Effector memory CD8-positive, alpha-beta T cell (primary cell): Measurements from ENCODE around the gene CCNQ.

Source experiments
- ATAC-seq: fragments of 150-1000 bp; cut with Tn5 transposase; replicated peaks from 2 replicates; pipeline ENCODE4 v1.10.0; 2021; ENCODE audit warnings: mild to moderate bottlenecking, moderate library complexity
- DNase-seq, 3 experiments: peaks; one replicate each; pipeline ENCODE4 v3.0.0; 2021
- H3K27ac Mint-ChIP-seq, 2 donors: one replicate each; pipeline ENCODE4 v1.8.0; 2022; ENCODE audit warnings: mild to moderate bottlenecking in 2 of 2, mixed read lengths in 2 of 2, moderate library complexity in 2 of 2
- H3K27me3 Mint-ChIP-seq, 2 donors: one replicate each; pipeline ENCODE4 v1.8.0; 2022; ENCODE audit warnings: mixed read lengths in 2 of 2
- H3K36me3 Mint-ChIP-seq: one replicate; pipeline ENCODE4 v1.8.0; 2022; ENCODE audit warnings: mild to moderate bottlenecking, moderate library complexity, mixed read lengths; ENCODE audit not compliant: insufficient read depth
- H3K4me1 Mint-ChIP-seq, 2 donors: one replicate each; pipeline ENCODE4 v1.8.0; 2022; ENCODE audit warnings: low read depth in 2 of 2, mixed read lengths in 2 of 2
- H3K4me3 Mint-ChIP-seq, 2 donors: one replicate each; pipeline ENCODE4 v1.8.0; 2022; ENCODE audit warnings: mild to moderate bottlenecking in 2 of 2, mixed read lengths in 2 of 2, moderate library complexity in 2 of 2
- H3K9me3 Mint-ChIP-seq, 2 donors: one replicate each; pipeline ENCODE4 v1.8.0; 2022; ENCODE audit warnings: mixed read lengths in 2 of 2

Gene CCNQ

DNA sequence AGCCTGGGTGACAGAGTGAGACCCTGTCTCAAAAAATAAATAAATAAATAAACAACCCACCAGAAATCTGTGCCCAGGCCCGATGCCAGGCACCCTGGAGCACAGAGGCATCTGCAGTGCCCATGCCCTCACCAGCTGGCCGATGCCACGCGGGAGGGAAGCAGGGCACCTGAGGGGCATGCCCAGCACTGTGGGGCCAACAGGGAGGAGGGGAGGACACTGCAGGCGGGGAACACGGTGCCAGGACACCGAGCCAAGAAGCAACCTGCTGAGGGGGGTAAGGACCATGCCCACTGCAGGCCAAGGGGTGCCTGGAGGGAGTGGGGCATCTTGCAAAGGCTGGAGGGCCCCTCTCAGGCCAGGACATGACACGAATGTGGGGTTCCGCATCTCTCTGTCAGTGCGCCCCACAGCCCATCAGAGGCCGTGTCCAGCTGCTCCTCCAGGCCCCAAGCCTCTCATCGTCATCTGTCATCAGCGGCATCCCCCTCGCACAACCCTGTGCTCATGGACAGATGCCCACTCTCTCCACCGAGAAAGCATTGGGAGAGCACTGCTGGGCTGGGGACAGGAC lies 34.8 kb upstream of the CCNQ start:
- H3K4me1 Mint-ChIP-seq = no peaks in the 10 kb centered on the region
- no peak overlapping the region for H3K4me3 Mint-ChIP-seq
- H3K36me3 Mint-ChIP-seq = no peaks in the 10 kb centered on the region
- peaks cover 0 to 9% of the 10 kb centered on the region in 2 donors for H3K27me3 Mint-ChIP-seq
- ATAC-seq = no peak
- H3K27ac Mint-ChIP-seq = no peak overlapping the region
- no peak for DNase-seq
- H3K9me3 Mint-ChIP-seq = no peaks in the 10 kb centered on the region

DNA sequence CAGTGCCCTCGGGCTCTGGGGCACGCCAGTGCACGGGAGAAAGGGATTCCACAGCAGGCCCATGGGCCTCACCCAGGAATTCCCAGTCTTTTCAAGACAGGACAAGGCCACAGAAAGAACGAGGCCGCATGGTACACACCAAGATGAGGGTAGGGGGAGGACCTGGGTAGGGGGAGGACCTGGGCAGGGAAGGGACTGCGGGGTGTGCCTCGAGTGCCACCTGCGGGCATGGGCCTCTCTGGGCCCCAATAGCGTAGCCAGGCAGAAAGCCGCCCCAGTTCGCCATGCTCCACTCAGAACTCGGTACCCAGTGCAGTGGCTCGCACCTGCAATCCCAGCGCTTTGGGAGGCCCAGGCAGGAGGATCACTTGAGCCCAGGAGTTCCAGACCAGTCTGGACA lies 34.1 kb upstream of the CCNQ start:
- ATAC-seq = no peak
- Mint-ChIP-seq H3K27ac (no peak overlapping the region), H3K9me3 (no peaks in the 10 kb centered on the region), H3K27me3 (peaks cover 0 to 9% of the 10 kb centered on the region in 2 donors), H3K4me3 (no peak overlapping the region), H3K36me3 (no peaks in the 10 kb centered on the region), H3K4me1 (no peaks in the 10 kb centered on the region)
- DNase-seq = no peak

DNA sequence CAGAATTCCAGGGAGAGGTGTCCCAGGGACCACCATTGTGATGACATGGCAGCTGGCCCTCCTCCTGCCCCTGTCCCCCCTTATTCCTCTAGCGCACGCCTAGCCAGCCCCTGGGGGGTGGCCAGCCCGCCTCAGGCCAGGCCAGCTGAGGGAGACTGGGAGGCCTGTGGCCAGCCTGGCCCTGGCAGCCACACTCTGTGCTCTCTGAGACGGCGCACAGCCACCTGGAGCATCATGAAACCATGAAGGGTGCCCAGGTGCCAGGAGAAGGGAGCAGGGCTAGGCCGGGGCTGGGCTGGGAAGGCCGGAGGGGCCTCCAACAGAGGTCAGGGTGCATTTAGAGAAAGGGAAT lies 33.6 kb upstream of the CCNQ start:
- Mint-ChIP-seq H3K27me3 (peaks cover 0 to 9% of the 10 kb centered on the region in 2 donors), H3K36me3 (no peaks in the 10 kb centered on the region), H3K4me1 (no peaks in the 10 kb centered on the region), H3K27ac (no peak overlapping the region), H3K9me3 (no peaks in the 10 kb centered on the region), H3K4me3 (no peak overlapping the region)
- no peak for DNase-seq
- ATAC-seq = no peak

DNA sequence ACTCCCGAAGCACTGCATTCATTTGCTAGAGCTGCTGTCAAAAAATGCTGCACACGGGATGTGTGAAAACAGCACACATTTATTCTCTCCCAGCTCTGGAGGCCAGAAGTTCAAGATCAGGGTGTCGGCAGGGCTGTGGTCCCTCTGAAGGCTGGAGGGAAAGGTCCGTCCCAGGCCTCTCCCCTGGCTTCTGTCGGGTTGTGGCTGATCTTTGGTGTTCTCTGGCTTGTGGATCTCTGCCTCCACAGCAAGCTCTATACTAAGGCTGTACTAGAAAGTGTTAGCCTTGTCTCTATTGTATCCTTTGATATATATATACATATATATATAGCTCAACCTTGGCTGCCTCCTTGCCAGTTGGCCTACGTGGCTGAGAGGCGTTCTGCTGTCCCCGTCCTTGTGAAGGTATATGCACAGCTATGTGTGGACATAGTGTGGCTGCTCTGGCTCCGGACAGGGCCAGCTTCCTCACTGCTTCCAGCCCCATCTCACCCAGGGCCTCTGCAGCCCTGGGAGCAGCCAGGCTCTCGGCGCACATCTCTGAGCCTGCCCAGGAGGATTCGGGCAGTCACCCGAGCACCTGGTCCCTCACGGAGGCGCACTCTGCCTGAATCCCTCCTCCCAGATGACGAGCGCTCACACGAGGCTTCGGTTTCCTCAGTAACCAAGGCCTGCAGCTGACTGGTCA lies 33.1 kb upstream of the CCNQ start:
- H3K36me3 Mint-ChIP-seq = no peaks in the 10 kb centered on the region
- DNase-seq (no peak), ATAC-seq (no peak)
- H3K9me3 Mint-ChIP-seq = no peaks in the 10 kb centered on the region
- peaks cover 0 to 9% of the 10 kb centered on the region in 2 donors for H3K27me3 Mint-ChIP-seq
- H3K27ac Mint-ChIP-seq = no peak overlapping the region
- H3K4me3 Mint-ChIP-seq = no peak overlapping the region
- H3K4me1 Mint-ChIP-seq = no peaks in the 10 kb centered on the region

DNA sequence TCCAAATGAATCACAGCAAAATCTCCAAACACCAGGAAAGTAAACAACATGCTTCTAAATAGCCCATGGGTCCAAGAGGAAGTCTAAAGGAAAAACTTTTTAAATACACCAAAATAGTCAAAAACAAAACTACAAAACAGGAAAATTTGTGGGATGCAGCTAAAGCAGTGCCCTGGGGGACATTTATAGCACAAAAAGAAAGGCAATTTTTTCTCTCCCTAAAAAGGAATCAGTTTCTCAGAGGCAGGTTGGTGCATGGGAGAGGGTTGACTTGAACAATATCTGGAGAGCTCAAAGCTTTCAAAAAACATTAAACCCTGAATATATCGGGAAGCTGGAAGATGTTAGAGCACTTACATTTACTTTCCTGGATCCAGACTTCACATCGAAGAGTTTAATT lies 32.4 kb upstream of the CCNQ start:
- no peak for ATAC-seq
- Mint-ChIP-seq H3K27me3 (peaks cover 0 to 9% of the 10 kb centered on the region in 2 donors), H3K27ac (no peak overlapping the region)

DNA sequence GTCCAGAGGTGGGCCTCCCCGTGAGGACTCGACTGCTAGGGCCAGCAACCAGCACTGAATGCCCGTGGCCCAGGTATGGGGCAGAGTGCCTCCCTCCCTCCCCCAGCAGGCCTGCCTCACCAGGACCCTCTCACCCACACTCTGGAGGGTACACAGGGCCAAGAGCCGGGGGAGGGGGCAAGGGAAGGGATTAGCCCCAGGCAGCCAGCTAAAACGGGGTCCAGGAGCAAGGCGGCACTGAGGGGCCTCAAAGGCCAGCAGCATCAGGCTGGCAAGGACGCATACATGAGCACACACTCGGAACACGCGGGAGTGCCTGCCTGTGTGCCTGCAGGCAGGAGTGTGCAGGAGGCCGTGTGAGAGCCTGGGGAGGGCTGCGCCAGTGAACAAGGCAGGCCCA lies 29.7 kb upstream of the CCNQ start:
- peaks cover 1 to 5% of the 10 kb centered on the region in 2 donors for H3K27me3 Mint-ChIP-seq

More for the DNA sequence above, 32.4 kb upstream of the CCNQ start:
- H3K9me3 Mint-ChIP-seq = no peaks in the 10 kb centered on the region
- no peaks in the 10 kb centered on the region for H3K36me3 Mint-ChIP-seq
- DNase-seq = no peak
- H3K4me3 Mint-ChIP-seq = no peak overlapping the region
- no peaks in the 10 kb centered on the region for H3K4me1 Mint-ChIP-seq

DNA sequence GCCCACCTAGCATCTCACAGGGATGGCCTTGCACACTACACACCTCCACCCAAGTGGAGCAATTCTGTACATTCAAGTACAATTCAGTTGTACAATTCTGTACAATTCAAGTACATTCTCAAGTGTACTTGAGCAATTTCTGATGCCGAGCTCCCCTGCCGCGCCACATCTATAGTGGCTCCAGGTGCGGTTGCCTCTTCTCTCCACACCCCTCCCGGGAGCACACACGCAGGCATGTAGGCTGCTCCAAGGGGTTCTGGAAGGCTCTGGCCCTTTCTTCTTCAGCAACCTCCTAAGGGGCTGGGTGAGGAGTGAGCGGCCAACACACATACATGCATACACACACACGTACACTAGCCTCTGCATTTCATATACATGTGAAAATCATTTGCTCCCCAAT lies 29.2 kb upstream of the CCNQ start:
- H3K9me3 Mint-ChIP-seq = no peaks in the 10 kb centered on the region
- H3K4me3 Mint-ChIP-seq = no peak overlapping the region
- H3K36me3 Mint-ChIP-seq = no peaks in the 10 kb centered on the region
- peaks cover 6 to 11% of the 10 kb centered on the region in 2 donors for H3K27me3 Mint-ChIP-seq
- DNase-seq (no peak), ATAC-seq (no peak)
- H3K4me1 Mint-ChIP-seq = no peaks in the 10 kb centered on the region
- no peak overlapping the region for H3K27ac Mint-ChIP-seq

More for the DNA sequence above, 29.7 kb upstream of the CCNQ start:
- DNase-seq (no peak), ATAC-seq (no peak)
- H3K4me1 Mint-ChIP-seq = no peaks in the 10 kb centered on the region
- H3K27ac Mint-ChIP-seq = no peak overlapping the region
- H3K4me3 Mint-ChIP-seq = no peak overlapping the region
- H3K36me3 Mint-ChIP-seq = no peaks in the 10 kb centered on the region
- no peaks in the 10 kb centered on the region for H3K9me3 Mint-ChIP-seq

DNA sequence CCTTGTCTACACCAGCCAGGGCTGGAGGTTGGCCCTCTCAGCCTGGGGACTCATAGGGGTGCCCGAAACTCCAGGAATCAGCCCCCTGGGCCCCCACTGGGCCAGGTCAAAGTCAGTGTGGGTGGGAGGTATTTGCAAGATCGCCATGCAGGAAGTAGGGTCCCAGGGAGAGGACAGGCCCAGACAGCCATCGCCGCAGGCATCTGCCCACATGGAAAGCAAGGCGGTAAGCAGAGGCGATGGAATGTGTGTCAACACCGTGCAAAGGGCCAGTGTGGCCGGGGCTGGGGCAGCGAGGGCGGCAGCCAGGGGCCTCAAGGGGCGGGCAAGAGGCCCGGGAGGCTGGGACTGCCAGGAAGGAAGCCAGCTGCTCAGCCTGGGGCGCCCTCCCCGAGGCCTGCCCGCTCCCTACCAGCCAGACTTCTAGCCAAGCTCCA lies 28.8 kb upstream of the CCNQ start:
- Mint-ChIP-seq H3K36me3 (no peaks in the 10 kb centered on the region), H3K27me3 (peaks cover 11 to 15% of the 10 kb centered on the region in 2 donors), H3K4me1 (no peaks in the 10 kb centered on the region), H3K27ac (no peak overlapping the region), H3K9me3 (no peaks in the 10 kb centered on the region), H3K4me3 (no peak overlapping the region)
- no peak for ATAC-seq
- DNase-seq = no peak

DNA sequence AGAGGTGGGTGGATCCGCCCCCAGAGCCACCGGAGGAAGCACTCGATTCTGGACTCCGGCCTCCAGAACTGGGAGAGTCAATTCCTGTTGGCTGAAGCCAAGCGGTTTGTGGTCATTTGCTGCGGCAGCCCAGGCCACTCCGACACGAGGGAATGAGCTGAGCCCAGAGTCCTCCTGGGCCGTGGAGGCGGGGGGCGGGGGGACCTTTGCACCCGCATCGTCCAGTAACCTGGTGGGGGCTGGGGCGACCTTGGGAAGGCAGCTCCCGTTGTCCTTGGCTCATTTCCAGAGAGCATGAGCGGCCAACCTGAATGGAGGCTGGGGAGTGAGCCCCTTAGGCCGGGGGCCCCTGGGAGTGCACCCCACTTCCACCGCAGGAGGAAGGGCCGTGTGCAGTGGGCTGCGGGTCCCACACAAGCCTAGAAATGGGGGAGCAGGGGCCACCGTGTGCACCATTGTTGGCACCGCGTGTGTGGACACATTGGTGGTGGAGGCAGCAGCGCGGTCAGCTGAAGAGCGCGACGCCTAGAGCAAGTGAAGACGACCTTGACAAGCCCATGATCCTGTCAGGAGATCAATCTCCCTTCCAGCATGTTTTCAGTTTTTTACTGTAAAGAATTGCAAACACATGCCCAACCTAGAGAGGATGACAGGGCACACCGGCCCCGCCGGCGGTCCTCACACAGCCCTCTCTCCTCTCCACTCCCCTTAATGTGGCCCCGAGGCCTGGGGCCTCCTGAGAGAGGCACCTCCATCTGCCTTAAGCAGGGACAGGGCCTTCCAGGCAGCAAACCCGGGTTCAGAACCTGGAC lies 28.1 kb upstream of the CCNQ start:
- Mint-ChIP-seq H3K36me3 (no peaks in the 10 kb centered on the region), H3K27ac (no peak overlapping the region), H3K4me1 (no peaks in the 10 kb centered on the region), H3K9me3 (no peaks in the 10 kb centered on the region), H3K4me3 (no peak overlapping the region), H3K27me3 (peaks cover 17 to 21% of the 10 kb centered on the region in 2 donors)
- no peak for ATAC-seq
- DNase-seq = no peak

DNA sequence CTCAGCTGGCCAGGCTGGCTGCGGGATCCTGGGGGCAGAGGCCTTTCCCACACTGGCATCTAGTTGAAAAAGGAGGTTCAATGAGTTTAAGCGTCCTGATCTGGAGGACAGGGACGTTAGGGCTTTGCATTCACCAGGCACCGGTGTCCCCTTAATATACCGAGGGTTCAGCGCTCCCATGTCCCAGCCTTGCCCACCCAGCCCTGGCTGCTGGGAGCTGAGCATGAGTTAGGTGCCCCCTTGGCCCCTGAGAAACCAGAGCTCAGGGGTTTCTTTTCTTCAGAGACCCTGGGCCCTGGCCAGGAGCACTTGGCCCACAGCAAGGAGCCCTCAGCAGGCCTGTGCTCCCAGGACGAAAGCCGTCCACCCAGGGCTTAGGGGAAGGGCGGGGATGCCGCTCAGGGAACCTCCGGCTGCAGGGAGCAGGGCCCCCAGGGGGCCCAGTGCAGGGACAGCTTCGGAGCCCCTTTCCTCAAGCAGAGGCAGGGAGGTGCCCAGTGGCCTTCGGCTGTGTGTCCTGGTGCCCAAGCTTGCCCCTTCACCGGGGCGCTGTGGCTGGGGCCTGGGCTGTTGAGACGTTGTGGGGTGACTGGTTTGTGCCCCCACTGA lies 27.2 kb upstream of the CCNQ start:
- ATAC-seq (no peak), DNase-seq (no peak)
- no peaks in the 10 kb centered on the region for H3K36me3 Mint-ChIP-seq

DNA sequence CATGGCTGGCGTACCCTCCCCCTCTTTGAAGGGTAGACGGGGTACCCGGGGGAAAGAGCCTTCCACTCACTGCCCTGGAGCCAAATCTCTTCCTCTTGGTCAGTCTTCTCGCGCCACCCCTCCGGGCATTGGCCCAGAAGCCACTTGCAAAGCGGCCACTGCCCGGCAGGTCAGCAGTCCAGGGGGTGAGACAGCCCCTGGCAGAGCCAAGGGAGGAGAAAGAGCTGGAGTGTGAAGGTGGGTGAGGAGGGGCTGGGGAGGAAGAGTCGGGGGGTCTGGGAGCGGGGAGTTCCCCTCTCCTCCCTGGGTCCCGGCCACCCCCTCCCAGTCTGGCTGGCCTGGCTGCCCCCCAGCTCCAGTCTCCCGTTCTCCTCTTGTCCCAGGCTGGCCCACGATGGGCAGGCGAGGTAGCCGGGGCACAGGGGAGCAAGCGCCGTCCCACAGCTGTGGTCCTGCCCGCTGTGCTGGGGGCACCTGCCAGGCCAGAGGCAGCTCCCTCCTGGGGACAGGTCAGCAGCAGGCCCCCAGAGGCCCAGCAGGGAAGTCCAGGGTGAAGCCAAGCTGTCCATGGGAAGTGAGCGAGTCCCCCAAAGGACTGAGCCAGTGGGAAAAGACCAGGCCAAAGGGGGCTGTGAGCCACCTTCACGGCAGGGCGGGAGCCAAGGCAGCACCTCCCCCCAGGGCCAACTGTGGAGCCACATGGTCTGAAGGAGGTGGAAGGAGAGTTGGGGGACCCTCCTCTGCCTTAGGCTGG lies 26.5 kb upstream of the CCNQ start:
- no peak for ATAC-seq
- no peak overlapping the region for H3K27ac Mint-ChIP-seq
- no peaks in the 10 kb centered on the region for H3K9me3 Mint-ChIP-seq
- no peak overlapping the region for H3K4me3 Mint-ChIP-seq
- no peaks in the 10 kb centered on the region for H3K36me3 Mint-ChIP-seq
- DNase-seq = no peak
- peaks cover 21 to 25% of the 10 kb centered on the region in 2 donors for H3K27me3 Mint-ChIP-seq
- H3K4me1 Mint-ChIP-seq = no peaks in the 10 kb centered on the region

More for the DNA sequence above, 27.2 kb upstream of the CCNQ start:
- Mint-ChIP-seq H3K9me3 (no peaks in the 10 kb centered on the region), H3K27me3 (peaks cover 21 to 25% of the 10 kb centered on the region in 2 donors), H3K4me1 (no peaks in the 10 kb centered on the region), H3K27ac (no peak overlapping the region), H3K4me3 (no peak overlapping the region)

DNA sequence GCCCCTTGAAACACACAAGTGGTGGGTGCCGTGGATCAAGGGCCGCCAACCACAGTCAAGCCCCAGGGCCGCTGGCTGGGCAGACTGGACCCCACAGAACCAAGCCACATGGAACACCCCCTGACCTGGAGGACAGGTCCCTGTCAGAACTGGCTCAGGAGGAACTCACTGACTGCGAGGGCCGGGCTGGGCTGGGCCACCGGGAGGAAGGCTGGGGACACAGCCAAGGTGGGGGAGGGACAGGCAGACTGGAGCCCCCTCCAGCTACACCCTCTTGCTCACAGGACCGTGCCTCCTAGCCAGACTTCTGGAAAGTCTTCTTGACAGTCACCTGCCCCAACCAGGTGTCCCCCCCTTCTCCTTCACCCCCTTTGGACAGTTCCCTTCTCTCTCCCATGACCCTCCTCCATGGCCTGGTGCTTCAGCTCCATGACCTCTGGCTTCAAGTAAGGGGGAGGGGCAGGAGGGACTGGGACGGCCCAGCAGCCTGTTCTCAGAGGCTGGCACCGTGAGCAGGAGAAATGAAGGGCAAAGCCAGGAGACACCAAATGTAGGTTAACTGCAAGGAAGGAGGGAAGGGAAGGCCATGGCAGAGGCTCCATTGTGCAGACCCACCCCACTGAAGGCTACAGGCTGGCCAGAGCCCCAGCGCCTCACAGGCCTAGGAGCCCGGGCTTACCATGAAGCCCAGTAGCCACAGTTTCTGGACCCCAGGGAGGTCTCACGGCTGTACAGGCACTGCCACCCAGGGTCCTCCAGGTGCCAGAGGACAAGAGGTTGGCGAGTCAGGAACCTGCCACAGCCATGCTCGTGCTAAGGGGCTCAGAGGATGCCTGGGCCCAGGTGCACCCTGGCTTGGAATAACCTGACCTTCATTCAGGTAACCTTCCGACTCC lies 25.5 kb upstream of the CCNQ start:
- peaks cover 21 to 25% of the 10 kb centered on the region in 2 donors for H3K27me3 Mint-ChIP-seq
- no peaks in the 10 kb centered on the region for H3K4me1 Mint-ChIP-seq
- no peak for ATAC-seq
- no peak for DNase-seq
- H3K36me3 Mint-ChIP-seq = no peaks in the 10 kb centered on the region
- no peak overlapping the region for H3K4me3 Mint-ChIP-seq
- no peaks in the 10 kb centered on the region for H3K9me3 Mint-ChIP-seq
- no peak overlapping the region for H3K27ac Mint-ChIP-seq
